Measurements from ENCODE around the gene MICB.

The MICB gene

DNA sequence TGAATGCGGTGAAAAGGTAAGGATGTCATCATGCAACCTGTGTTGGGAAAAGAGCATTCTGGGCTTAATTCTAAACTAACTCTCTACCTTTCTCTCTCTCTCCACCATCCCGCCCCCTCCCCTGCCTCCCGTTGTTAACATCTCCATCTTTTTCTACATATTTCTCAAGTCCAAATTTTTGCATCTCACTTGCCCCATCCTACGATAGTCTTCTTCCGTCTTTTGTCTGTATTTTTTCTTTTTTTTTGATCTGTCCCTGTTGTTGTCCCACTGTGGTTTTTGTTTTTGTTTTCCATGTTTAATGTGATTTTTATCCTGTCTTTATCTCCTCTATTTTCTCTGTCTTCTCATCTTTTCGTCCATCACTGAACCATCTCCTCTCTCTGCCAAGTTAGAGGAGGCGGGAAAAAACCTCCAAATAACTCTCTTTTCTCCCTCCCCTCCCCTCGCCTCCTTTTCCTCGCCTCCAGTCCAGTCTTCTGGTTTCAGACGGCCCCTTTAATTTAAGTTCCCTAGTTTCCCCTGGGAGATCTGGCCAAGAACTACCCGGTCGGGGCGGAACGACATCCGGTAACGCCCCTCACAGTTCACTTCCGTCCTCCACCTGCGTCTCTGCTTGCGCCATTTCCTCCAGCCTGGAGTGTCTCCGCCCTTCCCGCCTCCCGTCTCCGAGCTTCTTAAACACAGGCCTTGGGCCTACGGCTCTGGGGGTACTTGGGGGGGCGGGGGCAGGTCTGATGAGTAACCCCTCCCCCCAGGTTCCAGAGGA, 49.2 kb downstream of the MICB start, which contains the start of gene NFKBIL1 (continued):
- TF ChIP-seq SP3 (tag by site-specific recombination; IDR thresholded peaks at IDR 0.05) (peak; percentile 99), ZNF544 (tag by site-specific recombination; IDR thresholded peaks at IDR 0.05) (no peak), ZBTB17 (tag by site-specific recombination; IDR thresholded peaks at IDR 0.05) (peak; percentile 90), ZNF623 (tag by site-specific recombination; IDR thresholded peaks at IDR 0.05) (no peak; the same call in 1 of the 2 replicates), IKZF3 (tag by site-specific recombination; IDR thresholded peaks at IDR 0.05) (peak; percentile 77), ZNF610 (tag by site-specific recombination; IDR thresholded peaks at IDR 0.05; ENCODE audit: borderline replicate concordance) (peak; percentile 51; the same call in 1 of the 2 replicates), TRIM28 (IDR thresholded peaks at IDR 0.05; ENCODE audit: borderline replicate concordance, low read length) (no peak), RBAK (tag by site-specific recombination; IDR thresholded peaks at IDR 0.05) (no peak), ZNF140 (tag by site-specific recombination; IDR thresholded peaks at IDR 0.05) (no peak), ZNF274 (IDR thresholded peaks at IDR 0.05; ENCODE audit: low read length) (no peak), ZNF274 (tag by site-specific recombination; IDR thresholded peaks at IDR 0.05; ENCODE audit: borderline replicate concordance) (no peak), ZNF132 (tag by site-specific recombination; IDR thresholded peaks at IDR 0.05; ENCODE audit: borderline replicate concordance) (no peak), SCRT1 (tag by site-specific recombination; IDR thresholded peaks at IDR 0.05; ENCODE audit: borderline replicate concordance) (no peak), ZNF248 (tag by site-specific recombination; IDR thresholded peaks at IDR 0.05) (no peak), ZNF394 (tag by site-specific recombination; IDR thresholded peaks at IDR 0.05; ENCODE audit: borderline replicate concordance) (peak; percentile 57), ZNF660 (tag by site-specific recombination; IDR thresholded peaks at IDR 0.05) (peak; percentile 93), ZSCAN23 (tag by site-specific recombination; IDR thresholded peaks at IDR 0.05) (peak; percentile 85), ZNF221 (tag by site-specific recombination; IDR thresholded peaks at IDR 0.05; ENCODE audit: borderline replicate concordance) (no peak), ZFHX2 (tag by site-specific recombination; conservative IDR thresholded peaks at IDR 0.05) (no peak), ZNF555 (tag by site-specific recombination; conservative IDR thresholded peaks at IDR 0.05) (no peak), ZBTB20 (tag by site-specific recombination; IDR thresholded peaks at IDR 0.05) (no peak; the same call in 1 of the 2 replicates)
- TF ChIP-seq, protein P1, sequence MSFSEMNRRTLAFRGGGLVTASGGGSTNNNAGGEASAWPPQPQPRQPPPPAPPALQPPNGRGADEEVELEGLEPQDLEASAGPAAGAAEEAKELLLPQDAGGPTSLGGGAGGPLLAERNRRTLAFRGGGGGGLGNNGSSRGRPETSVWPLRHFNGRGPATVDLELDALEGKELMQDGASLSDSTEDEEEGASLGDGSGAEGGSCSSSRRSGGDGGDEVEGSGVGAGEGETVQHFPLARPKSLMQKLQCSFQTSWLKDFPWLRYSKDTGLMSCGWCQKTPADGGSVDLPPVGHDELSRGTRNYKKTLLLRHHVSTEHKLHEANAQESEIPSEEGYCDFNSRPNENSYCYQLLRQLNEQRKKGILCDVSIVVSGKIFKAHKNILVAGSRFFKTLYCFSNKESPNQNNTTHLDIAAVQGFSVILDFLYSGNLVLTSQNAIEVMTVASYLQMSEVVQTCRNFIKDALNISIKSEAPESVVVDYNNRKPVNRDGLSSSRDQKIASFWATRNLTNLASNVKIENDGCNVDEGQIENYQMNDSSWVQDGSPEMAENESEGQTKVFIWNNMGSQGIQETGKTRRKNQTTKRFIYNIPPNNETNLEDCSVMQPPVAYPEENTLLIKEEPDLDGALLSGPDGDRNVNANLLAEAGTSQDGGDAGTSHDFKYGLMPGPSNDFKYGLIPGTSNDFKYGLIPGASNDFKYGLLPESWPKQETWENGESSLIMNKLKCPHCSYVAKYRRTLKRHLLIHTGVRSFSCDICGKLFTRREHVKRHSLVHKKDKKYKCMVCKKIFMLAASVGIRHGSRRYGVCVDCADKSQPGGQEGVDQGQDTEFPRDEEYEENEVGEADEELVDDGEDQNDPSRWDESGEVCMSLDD (tag by site-specific recombination; IDR thresholded peaks at IDR 0.05), result peak; percentile 91
- TF ChIP-seq, protein P2, sequence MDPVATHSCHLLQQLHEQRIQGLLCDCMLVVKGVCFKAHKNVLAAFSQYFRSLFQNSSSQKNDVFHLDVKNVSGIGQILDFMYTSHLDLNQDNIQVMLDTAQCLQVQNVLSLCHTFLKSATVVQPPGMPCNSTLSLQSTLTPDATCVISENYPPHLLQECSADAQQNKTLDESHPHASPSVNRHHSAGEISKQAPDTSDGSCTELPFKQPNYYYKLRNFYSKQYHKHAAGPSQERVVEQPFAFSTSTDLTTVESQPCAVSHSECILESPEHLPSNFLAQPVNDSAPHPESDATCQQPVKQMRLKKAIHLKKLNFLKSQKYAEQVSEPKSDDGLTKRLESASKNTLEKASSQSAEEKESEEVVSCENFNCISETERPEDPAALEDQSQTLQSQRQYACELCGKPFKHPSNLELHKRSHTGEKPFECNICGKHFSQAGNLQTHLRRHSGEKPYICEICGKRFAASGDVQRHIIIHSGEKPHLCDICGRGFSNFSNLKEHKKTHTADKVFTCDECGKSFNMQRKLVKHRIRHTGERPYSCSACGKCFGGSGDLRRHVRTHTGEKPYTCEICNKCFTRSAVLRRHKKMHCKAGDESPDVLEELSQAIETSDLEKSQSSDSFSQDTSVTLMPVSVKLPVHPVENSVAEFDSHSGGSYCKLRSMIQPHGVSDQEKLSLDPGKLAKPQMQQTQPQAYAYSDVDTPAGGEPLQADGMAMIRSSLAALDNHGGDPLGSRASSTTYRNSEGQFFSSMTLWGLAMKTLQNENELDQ (tag by site-specific recombination; IDR thresholded peaks at IDR 0.05; ENCODE audit: low read depth), result no peak
- TF ChIP-seq, protein P3, sequence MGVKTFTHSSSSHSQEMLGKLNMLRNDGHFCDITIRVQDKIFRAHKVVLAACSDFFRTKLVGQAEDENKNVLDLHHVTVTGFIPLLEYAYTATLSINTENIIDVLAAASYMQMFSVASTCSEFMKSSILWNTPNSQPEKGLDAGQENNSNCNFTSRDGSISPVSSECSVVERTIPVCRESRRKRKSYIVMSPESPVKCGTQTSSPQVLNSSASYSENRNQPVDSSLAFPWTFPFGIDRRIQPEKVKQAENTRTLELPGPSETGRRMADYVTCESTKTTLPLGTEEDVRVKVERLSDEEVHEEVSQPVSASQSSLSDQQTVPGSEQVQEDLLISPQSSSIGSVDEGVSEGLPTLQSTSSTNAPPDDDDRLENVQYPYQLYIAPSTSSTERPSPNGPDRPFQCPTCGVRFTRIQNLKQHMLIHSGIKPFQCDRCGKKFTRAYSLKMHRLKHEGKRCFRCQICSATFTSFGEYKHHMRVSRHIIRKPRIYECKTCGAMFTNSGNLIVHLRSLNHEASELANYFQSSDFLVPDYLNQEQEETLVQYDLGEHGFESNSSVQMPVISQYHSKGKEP (tag by site-specific recombination; IDR thresholded peaks at IDR 0.05), result peak; percentile 67; the same call in 1 of the 2 replicates
- TF ChIP-seq, protein P4, sequence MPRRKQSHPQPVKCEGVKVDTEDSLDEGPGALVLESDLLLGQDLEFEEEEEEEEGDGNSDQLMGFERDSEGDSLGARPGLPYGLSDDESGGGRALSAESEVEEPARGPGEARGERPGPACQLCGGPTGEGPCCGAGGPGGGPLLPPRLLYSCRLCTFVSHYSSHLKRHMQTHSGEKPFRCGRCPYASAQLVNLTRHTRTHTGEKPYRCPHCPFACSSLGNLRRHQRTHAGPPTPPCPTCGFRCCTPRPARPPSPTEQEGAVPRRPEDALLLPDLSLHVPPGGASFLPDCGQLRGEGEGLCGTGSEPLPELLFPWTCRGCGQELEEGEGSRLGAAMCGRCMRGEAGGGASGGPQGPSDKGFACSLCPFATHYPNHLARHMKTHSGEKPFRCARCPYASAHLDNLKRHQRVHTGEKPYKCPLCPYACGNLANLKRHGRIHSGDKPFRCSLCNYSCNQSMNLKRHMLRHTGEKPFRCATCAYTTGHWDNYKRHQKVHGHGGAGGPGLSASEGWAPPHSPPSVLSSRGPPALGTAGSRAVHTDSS (tag by site-specific recombination; IDR thresholded peaks at IDR 0.05), result no peak
- TF ChIP-seq, protein P5, sequence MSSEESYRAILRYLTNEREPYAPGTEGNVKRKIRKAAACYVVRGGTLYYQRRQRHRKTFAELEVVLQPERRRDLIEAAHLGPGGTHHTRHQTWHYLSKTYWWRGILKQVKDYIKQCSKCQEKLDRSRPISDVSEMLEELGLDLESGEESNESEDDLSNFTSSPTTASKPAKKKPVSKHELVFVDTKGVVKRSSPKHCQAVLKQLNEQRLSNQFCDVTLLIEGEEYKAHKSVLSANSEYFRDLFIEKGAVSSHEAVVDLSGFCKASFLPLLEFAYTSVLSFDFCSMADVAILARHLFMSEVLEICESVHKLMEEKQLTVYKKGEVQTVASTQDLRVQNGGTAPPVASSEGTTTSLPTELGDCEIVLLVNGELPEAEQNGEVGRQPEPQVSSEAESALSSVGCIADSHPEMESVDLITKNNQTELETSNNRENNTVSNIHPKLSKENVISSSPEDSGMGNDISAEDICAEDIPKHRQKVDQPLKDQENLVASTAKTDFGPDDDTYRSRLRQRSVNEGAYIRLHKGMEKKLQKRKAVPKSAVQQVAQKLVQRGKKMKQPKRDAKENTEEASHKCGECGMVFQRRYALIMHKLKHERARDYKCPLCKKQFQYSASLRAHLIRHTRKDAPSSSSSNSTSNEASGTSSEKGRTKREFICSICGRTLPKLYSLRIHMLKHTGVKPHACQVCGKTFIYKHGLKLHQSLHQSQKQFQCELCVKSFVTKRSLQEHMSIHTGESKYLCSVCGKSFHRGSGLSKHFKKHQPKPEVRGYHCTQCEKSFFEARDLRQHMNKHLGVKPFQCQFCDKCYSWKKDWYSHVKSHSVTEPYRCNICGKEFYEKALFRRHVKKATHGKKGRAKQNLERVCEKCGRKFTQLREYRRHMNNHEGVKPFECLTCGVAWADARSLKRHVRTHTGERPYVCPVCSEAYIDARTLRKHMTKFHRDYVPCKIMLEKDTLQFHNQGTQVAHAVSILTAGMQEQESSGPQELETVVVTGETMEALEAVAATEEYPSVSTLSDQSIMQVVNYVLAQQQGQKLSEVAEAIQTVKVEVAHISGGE (tag by site-specific recombination; conservative IDR thresholded peaks at IDR 0.05; ENCODE audit: low read depth), result peak; percentile 100
